Liver (tissue), 9 donors: ENCODE data around the gene USH2A. TPM values are rescaled to one million over a fixed set of nuclear protein-coding genes. Genes with fewer than 3 reads are reported as not detected.

ENCODE experiments used
- DNase-seq: peaks from one replicate; pipeline ENCODE4 v3.0.0-alpha.2; 2017; ENCODE audit warnings: low spot score
- H3K27ac ChIP-seq, 2 donors: one replicate each; pipeline ENCODE4 v1.7.0; 2013; ENCODE audit warnings: inconsistent platforms in 2 of 2, low read length in 2 of 2, control low read depth in 1 of 2, low read depth in 1 of 2, mild to moderate bottlenecking in 1 of 2
- H3K27me3 ChIP-seq, 4 donors: one replicate each; pipeline versions ENCODE4 v1.6.1 to v1.7.0; 2013; ENCODE audit warnings: low read length in 3 of 4, inconsistent platforms in 1 of 4, mild to moderate bottlenecking in 1 of 4, moderate library complexity in 1 of 4; ENCODE audit not compliant: control insufficient read depth in 4 of 4, insufficient read depth in 4 of 4
- H3K36me3 ChIP-seq, 4 donors: one replicate each; pipeline versions ENCODE4 v1.6.1 to v1.7.0; 2013; ENCODE audit warnings: low read length in 3 of 4, mild to moderate bottlenecking in 3 of 4, low read depth in 1 of 4, moderate library complexity in 1 of 4; ENCODE audit not compliant: control insufficient read depth in 4 of 4, insufficient read depth in 3 of 4
- H3K4me1 ChIP-seq, 4 donors: one replicate each; pipeline versions ENCODE4 v1.6.1 to v1.7.0; 2013; ENCODE audit warnings: low read length in 3 of 4, mild to moderate bottlenecking in 3 of 4, moderate library complexity in 1 of 4; ENCODE audit not compliant: control insufficient read depth in 4 of 4, insufficient read depth in 4 of 4
- H3K4me3 ChIP-seq, 3 donors: one replicate each; pipeline versions ENCODE4 v1.6.1 to v1.7.0; 2013; ENCODE audit warnings: low read length in 3 of 3, control low read depth in 1 of 3, low read depth in 1 of 3, mild to moderate bottlenecking in 1 of 3
- H3K9ac ChIP-seq, 2 donors: one replicate each; pipeline ENCODE4 v1.7.0; 2013; ENCODE audit warnings: low read length in 2 of 2, mild to moderate bottlenecking in 2 of 2, moderate library complexity in 2 of 2, control low read depth in 1 of 2, low read depth in 1 of 2
- H3K9me3 ChIP-seq, 4 donors: one replicate each; pipeline versions ENCODE4 v1.6.1 to v1.7.0; 2013; ENCODE audit warnings: low read length in 3 of 4; ENCODE audit not compliant: control insufficient read depth in 4 of 4
- ATF3 ChIP-seq: IDR thresholded peaks from 2 replicates; pipeline ENCODE4 v1.6.1; 2016; ENCODE audit warnings: antibody characterized with exemption
- CTCF ChIP-seq: fragments of 150-350 bp; IDR thresholded peaks from 2 replicates; pipeline ENCODE4 v1.5.1; 2017; ENCODE audit warnings: improper control_type of control experiment, low read depth, low read length; ENCODE audit not compliant: missing input control
- EGR1 ChIP-seq, 2 donors: IDR thresholded peaks; 2 replicates each; pipeline ENCODE4 v1.6.1; 2016 to 2018; ENCODE audit warnings: antibody characterized with exemption in 2 of 2, low read depth in 2 of 2
- GABPA ChIP-seq, 2 donors: IDR thresholded peaks in 1 of 2; conservative IDR thresholded peaks in 1 of 2; 2 replicates each; pipeline ENCODE4 v1.6.1; 2016; ENCODE audit warnings: antibody characterized with exemption in 2 of 2, mild to moderate bottlenecking in 1 of 2, moderate library complexity in 1 of 2
- HNF4A ChIP-seq, 2 donors: conservative IDR thresholded peaks; 2 replicates each; pipeline ENCODE4 v1.6.1; 2016; ENCODE audit warnings: antibody characterized with exemption in 2 of 2, mild to moderate bottlenecking in 2 of 2
- HNF4G ChIP-seq: IDR thresholded peaks from 2 replicates; pipeline ENCODE4 v1.6.1; 2016; ENCODE audit warnings: antibody characterized with exemption
- JUND ChIP-seq, 2 donors: IDR thresholded peaks; 2 replicates each; pipeline ENCODE4 v1.6.1; 2016; ENCODE audit warnings: antibody characterized with exemption in 2 of 2
- MAX ChIP-seq: IDR thresholded peaks from 2 replicates; pipeline ENCODE4 v1.6.1; 2016; ENCODE audit warnings: antibody characterized with exemption
- NR2F2 ChIP-seq: IDR thresholded peaks from 2 replicates; pipeline ENCODE4 v1.6.1; 2016; ENCODE audit warnings: antibody characterized with exemption
- REST ChIP-seq: IDR thresholded peaks from 2 replicates; pipeline ENCODE4 v1.6.1; 2016; ENCODE audit warnings: antibody characterized with exemption, mild to moderate bottlenecking
- RXRA ChIP-seq, 2 donors: IDR thresholded peaks; 2 replicates each; pipeline ENCODE4 v1.6.1; 2017 to 2018; ENCODE audit warnings: antibody characterized with exemption in 2 of 2, mild to moderate bottlenecking in 1 of 2
- SP1 ChIP-seq: IDR thresholded peaks from 2 replicates; pipeline ENCODE4 v1.6.1; 2018; ENCODE audit warnings: antibody characterized with exemption, mild to moderate bottlenecking
- WGBS: extraction: QIAGEN DNeasy Blood & Tissue Kit; methylation state at CpG from one replicate; pipeline ENCODE4 v1.1.7; 2013; 5-methylcytosine and 5-hydroxymethylcytosine counted together
- polyA plus RNA-seq, 2 donors: library from polyadenylated mRNA; stranded (reverse) in 1 of 2; unstranded in 1 of 2; fragments of 200-250 nt in 1 of 2; fragments of >200 nt in 1 of 2; fragmentation: Nextera tagmentation in 1 of 2; extraction: Ambion mirVana in 1 of 2; gene quantifications; one replicate each; pipeline versions ENCODE4 v1.2.1 to v1.2.3, GENCODE V29; 2013 to 2015
- total RNA-seq, 2 donors: library from RNA; depleted of rRNA; stranded (reverse); fragments of >200 nt; gene quantifications; one replicate each; pipeline ENCODE4 v1.2.3, GENCODE V29; 2014
- donor health status: healthy.
- donor health status: healthy.
- donor health status: healthy.
- donor health status: healthy.
- donor health status: healthy.

Gene USH2A
- total and polyA plus RNA-seq, 4 donors: 0.14 to 1.0 (median 0.31) TPM

GRCh38 chr1:215650446-215651149 is 772.6 kb downstream of the USH2A start:
- TF ChIP-seq SP1 (peak; percentile 31), NR2F2 (no peak), JUND (IDR thresholded peaks at IDR 0.05) (no peak), EGR1 (IDR thresholded peaks at IDR 0.05; ENCODE audit: low read depth in 2 of 2) (no peak), GABPA (IDR thresholded peaks at IDR 0.05 in 1 of 2, conservative IDR thresholded peaks at IDR 0.05 in 1 of 2) (no peak), HNF4A (conservative IDR thresholded peaks at IDR 0.05) (peak; percentile 36 to 54), ATF3 (no peak)
- DNase-seq: no peak
- H3K9ac ChIP-seq: peak overlapping the region in 1 of 2 donors; percentile 17
- H3K36me3 ChIP-seq: no peaks in the 10 kb centered on the region
- peaks cover 3 to 57% (median 29%) of the 10 kb centered on the region in 4 donors for H3K4me1 ChIP-seq
- peak overlapping the region; percentile 14 to 27 (median 18) for H3K4me3 ChIP-seq
- H3K9me3 ChIP-seq: no peaks in the 10 kb centered on the region
- WGBS: 34% methylated on average over 9 of the region's 9 CpGs
- H3K27ac ChIP-seq: peak overlapping the region; percentile 60 to 72
- no peaks in the 10 kb centered on the region for H3K27me3 ChIP-seq

- Histone ChIP-seq H3K27ac (no peak overlapping the region), H3K9me3 (no peaks in the 10 kb centered on the region), H3K9ac (no peak overlapping the region), H3K27me3 (no peaks in the 10 kb centered on the region), H3K4me3 (no peak overlapping the region), H3K4me1 (peaks cover 7 to 68% (median 42%) of the 10 kb centered on the region in 4 donors), H3K36me3 (no peaks in the 10 kb centered on the region)
- WGBS: 93% methylated on average over 4 of the region's 4 CpGs
- no peak for DNase-seq
- TF ChIP-seq HNF4G (no peak), MAX (no peak), RXRA (IDR thresholded peaks at IDR 0.05) (no peak), CTCF (no peak), REST (no peak), GABPA (IDR thresholded peaks at IDR 0.05 in 1 of 2, conservative IDR thresholded peaks at IDR 0.05 in 1 of 2) (no peak)
Observed at GRCh38 chr1:215648957-215649356, 774.3 kb downstream of the USH2A start.
